ENCODE results near the gene SMAD6. TPM values are rescaled to one million over a fixed set of nuclear protein-coding genes. Genes with fewer than 3 reads are reported as not detected.

Gene SMAD6
- total RNA-seq, 3 donors from 2014 or later: 0.05 to 0.25 (median 0.08) TPM

DNA sequence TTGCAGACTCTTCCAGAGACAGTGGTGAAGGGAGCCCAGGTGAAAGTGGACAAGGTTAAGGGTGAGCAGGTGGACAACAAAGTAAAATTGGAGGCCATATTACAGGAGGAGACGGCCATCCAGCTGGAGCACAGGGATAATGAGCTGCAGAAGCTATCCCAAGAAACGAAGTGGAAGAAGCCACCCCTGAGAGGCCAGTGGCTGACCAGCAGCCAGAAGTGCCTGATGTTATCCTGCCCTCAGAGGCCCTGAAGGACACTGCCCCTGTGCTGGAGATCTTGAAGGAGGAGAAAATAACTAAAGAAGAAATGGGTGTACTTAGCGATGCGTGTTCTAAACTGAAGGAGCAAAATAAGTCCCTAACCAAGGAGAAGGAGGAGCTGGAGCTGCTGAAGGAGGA is 107.6 kb downstream of the SMAD6 start:
- H3K4me3 Mint-ChIP-seq: no peak overlapping the region
- no peaks in the 10 kb centered on the region for H3K36me3 Mint-ChIP-seq (ENCODE audit: insufficient read depth)

DNA sequence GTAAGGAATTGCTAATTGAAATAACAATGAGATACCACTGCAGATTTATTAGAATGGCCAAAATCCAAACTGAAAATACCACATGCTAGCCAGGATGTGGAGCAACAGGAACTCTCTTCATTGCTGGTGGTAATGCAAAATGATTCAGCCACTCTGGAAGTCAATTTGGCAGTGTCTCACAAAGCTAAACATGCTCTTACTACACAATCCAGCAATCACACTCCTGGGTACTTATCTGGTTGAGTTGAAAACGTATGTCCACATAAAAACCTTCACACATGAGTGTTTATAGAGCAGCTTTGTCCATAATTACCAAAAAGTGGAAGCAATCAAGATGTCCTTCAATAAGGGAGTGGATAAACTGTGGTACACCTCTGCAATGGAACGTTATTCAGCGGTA is 113.3 kb downstream of the SMAD6 start:
- Mint-ChIP-seq H3K4me1 (ENCODE audit: low read depth) (no peaks in the 10 kb centered on the region), H3K9me3 (peaks cover 5% of the 10 kb centered on the region), H3K4me3 (no peak overlapping the region), H3K27me3 (ENCODE audit: low read depth) (peaks cover 11% of the 10 kb centered on the region), H3K36me3 (ENCODE audit: insufficient read depth) (no peaks in the 10 kb centered on the region)
- ATAC-seq: no peak
- no peak for DNase-seq

More for the DNA sequence above, 107.6 kb downstream of the SMAD6 start:
- no peaks in the 10 kb centered on the region for H3K4me1 Mint-ChIP-seq (ENCODE audit: low read depth)
- H3K9me3 Mint-ChIP-seq: peaks cover 5% of the 10 kb centered on the region
- ATAC-seq: no peak
- no peak for DNase-seq
- peaks cover 11% of the 10 kb centered on the region for H3K27me3 Mint-ChIP-seq (ENCODE audit: low read depth)

DNA sequence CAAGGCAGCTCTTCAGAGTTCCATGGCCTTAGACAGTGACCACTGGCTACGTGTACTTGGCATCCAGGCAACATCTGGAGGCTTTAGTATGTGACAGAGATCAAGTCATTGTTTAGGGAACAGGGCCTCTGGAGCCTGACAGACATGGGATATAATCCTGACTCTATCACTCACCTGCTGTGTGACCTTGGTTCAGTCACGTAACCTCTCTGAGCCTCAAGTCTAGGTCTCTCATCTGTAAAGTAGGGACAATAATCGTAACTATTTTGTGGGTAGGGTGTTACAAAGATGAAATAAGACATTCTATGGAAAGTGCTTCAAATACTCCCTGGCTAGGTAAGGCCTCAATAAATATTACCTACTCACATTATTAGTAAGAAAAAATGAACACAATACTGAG is 114.2 kb downstream of the SMAD6 start:
- Mint-ChIP-seq H3K36me3 (ENCODE audit: insufficient read depth) (no peaks in the 10 kb centered on the region), H3K4me1 (ENCODE audit: low read depth) (no peaks in the 10 kb centered on the region), H3K4me3 (no peak overlapping the region), H3K9me3 (peaks cover 5% of the 10 kb centered on the region), H3K27me3 (ENCODE audit: low read depth) (peaks cover 11% of the 10 kb centered on the region)
- ATAC-seq (no peak), DNase-seq (no peak)

DNA sequence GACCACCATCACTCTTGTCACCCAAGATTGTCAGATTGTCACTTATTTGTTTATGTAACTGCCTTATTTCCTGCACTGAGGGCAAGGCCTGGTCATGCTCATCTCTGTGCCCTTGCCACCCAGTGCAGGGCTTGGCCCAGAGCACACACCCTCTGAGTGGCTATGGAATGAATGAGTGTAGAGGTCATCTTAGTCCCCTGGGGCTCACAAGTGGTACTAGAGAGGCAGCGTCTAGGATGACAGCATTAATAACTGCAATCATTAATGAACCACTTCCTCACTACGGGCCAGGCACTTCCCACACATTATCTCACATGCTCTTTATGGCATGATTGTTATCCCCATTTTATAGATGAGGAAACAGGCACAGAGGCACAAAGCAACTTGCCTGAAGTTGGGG is 117.0 kb downstream of the SMAD6 start:
- DNase-seq (no peak), ATAC-seq (no peak)
- Mint-ChIP-seq H3K9me3 (no peaks in the 10 kb centered on the region), H3K4me1 (ENCODE audit: low read depth) (no peaks in the 10 kb centered on the region), H3K36me3 (ENCODE audit: insufficient read depth) (no peaks in the 10 kb centered on the region), H3K4me3 (no peak overlapping the region), H3K27me3 (ENCODE audit: low read depth) (peaks cover 2% of the 10 kb centered on the region)

DNA sequence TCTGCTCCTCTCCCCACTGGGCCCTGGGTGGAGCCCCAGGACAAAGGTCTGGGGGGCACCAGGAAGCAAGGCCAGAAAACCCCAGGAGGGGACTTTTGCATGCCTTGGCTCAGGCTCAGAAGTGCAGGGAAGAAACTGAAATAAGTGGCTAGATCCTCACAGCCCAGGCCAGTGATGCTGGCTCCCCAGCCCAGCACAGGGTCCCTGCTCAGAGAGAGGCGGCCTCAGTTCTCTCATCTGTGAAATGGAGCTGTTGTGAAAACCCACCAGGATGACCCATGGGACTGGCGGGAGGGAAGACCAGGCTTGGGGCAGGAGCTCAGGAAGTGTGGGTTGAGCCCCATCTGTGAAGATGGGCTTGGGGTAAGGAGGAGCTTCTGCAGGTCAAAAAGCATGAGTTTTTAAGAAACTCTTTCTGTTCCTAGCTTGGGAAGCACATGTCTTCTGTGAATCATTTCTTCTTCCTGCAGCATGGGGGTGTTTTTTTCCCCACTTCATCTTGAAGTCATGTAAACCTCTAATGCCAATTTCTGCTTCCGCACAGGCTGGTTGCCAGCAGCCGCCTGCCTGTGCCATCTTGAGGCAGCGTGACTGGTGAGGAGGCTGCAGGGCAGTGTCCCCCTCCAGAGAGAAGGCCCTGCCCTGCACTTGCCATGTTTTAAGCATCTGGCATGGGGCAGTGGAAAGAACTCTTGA is 118.6 kb downstream of the SMAD6 start:
- Mint-ChIP-seq H3K27me3 (ENCODE audit: low read depth) (no peaks in the 10 kb centered on the region), H3K36me3 (ENCODE audit: insufficient read depth) (no peaks in the 10 kb centered on the region)

DNA sequence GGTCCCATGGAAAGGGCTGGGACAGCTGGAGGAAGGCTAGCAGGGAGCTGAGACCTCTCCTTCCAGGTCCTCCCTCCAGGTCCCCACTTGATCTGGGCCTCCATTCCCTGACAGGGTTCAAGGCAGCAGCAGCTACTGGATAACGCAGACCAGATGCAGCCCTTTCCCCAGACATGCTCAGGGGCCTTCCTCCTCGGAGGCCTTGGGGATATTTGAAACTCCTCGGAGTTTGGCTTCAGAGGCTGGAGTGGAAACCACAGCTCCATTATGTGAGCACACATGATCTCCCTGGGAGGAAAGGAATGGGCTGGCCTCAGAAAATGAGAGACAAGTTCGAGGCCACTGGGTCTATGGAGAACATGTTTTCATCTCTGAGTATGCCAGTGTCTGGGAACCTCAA is 119.3 kb downstream of the SMAD6 start:
- no peak for ATAC-seq
- no peaks in the 10 kb centered on the region for H3K36me3 Mint-ChIP-seq (ENCODE audit: insufficient read depth)
- no peak overlapping the region for H3K4me3 Mint-ChIP-seq
- H3K27me3 Mint-ChIP-seq (ENCODE audit: low read depth): no peaks in the 10 kb centered on the region
- H3K4me1 Mint-ChIP-seq (ENCODE audit: low read depth): no peaks in the 10 kb centered on the region
- no peak for DNase-seq
- H3K9me3 Mint-ChIP-seq: no peaks in the 10 kb centered on the region

More for the DNA sequence above, 118.6 kb downstream of the SMAD6 start:
- no peaks in the 10 kb centered on the region for H3K9me3 Mint-ChIP-seq
- no peaks in the 10 kb centered on the region for H3K4me1 Mint-ChIP-seq (ENCODE audit: low read depth)
- no peak overlapping the region for H3K4me3 Mint-ChIP-seq
- ATAC-seq (no peak), DNase-seq (no peak)

DNA sequence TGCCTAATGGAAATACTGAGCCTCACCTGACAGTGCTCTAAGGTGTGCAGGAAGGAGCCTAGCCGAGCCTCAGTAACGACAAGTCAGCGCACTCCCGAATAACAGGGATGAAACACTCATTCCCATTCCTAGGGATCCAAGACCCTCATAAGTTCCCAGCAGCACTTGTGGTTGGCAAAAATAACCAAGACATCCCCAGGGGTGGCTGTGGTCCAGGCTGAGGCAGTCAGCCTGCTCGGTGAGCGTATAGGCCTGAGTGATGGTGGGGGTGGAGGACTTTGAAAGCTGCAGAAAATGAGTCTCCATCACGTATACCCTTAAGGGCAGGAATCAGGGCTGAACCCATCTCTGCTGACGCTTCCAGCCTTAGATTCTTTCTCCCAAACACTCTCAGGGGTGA is 120.1 kb downstream of the SMAD6 start:
- Mint-ChIP-seq H3K4me3 (no peak overlapping the region), H3K9me3 (no peaks in the 10 kb centered on the region), H3K27me3 (ENCODE audit: low read depth) (no peaks in the 10 kb centered on the region), H3K4me1 (ENCODE audit: low read depth) (no peaks in the 10 kb centered on the region), H3K36me3 (ENCODE audit: insufficient read depth) (no peaks in the 10 kb centered on the region)
- DNase-seq (no peak), ATAC-seq (no peak)

DNA sequence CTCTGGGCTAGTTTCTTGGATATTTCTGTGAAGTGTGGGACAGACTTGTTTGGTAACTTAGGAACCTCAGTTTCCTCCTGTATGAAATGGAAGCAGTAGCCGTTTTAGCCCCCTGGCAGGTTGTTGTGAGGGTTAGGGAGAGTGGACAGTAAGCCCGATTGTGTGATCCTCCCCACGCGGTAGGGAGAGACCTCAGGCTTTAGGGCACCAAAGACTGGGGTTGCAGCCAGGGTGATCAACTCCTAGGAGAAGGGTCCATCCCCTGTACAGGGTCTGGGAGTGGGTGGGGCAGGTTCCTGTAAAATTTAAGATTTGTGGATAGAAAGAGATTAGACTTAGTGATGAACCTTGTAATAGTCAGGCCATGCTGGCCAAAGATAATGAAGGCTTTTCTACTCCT is 120.5 kb downstream of the SMAD6 start:
- Mint-ChIP-seq H3K4me1 (ENCODE audit: low read depth) (no peaks in the 10 kb centered on the region), H3K27me3 (ENCODE audit: low read depth) (no peaks in the 10 kb centered on the region), H3K4me3 (no peak overlapping the region), H3K9me3 (no peaks in the 10 kb centered on the region), H3K36me3 (ENCODE audit: insufficient read depth) (no peaks in the 10 kb centered on the region)
- DNase-seq (no peak), ATAC-seq (no peak)

DNA sequence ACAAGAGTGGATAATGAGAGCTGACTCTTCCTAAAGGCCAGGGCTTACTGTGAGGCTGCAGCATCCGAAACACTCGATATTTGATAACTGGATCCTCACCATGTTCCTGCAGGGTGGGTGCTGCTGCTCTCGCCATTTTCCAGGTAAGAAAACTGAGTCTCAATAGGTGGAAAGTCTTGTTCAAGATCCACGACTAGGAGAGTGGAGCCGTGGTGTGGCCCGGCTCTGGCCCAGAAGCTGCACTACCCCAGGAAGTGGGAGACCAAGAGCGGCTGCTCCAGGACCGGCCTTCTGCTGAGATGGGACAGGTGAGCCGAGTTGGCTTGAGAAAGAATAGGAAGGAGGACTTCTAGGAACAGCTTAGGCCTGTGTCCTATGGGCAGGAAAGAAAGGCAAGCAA is 121.6 kb downstream of the SMAD6 start:
- no peaks in the 10 kb centered on the region for H3K36me3 Mint-ChIP-seq (ENCODE audit: insufficient read depth)
- H3K4me3 Mint-ChIP-seq: no peak overlapping the region
- no peaks in the 10 kb centered on the region for H3K4me1 Mint-ChIP-seq (ENCODE audit: low read depth)
- no peaks in the 10 kb centered on the region for H3K9me3 Mint-ChIP-seq
- ATAC-seq (no peak), DNase-seq (no peak)
- no peaks in the 10 kb centered on the region for H3K27me3 Mint-ChIP-seq (ENCODE audit: low read depth)

DNA sequence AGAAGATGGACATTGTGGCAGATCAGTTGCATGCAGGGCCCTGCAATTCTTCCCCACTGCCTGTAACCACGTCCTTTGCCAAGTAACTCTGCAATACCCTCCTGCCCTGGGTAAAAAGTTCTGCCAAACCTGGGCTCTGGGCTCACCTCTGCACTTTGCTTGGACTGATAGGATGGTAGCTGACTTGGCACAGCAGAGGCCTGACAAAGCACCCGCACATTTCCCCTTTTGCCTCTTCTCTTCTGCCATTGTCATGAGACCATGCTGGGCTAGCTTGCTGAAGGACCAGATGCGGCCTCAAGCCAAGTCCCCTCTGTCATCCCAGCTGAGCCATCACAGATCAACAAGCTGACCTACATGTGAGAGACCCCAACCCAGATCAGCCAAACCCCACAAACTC is 122.4 kb downstream of the SMAD6 start:
- no peaks in the 10 kb centered on the region for H3K27me3 Mint-ChIP-seq (ENCODE audit: low read depth)
- DNase-seq: no peak
- H3K4me1 Mint-ChIP-seq (ENCODE audit: low read depth): no peaks in the 10 kb centered on the region
- H3K36me3 Mint-ChIP-seq (ENCODE audit: insufficient read depth): no peaks in the 10 kb centered on the region
- ATAC-seq: no peak
- H3K9me3 Mint-ChIP-seq: no peaks in the 10 kb centered on the region
- no peak overlapping the region for H3K4me3 Mint-ChIP-seq

DNA sequence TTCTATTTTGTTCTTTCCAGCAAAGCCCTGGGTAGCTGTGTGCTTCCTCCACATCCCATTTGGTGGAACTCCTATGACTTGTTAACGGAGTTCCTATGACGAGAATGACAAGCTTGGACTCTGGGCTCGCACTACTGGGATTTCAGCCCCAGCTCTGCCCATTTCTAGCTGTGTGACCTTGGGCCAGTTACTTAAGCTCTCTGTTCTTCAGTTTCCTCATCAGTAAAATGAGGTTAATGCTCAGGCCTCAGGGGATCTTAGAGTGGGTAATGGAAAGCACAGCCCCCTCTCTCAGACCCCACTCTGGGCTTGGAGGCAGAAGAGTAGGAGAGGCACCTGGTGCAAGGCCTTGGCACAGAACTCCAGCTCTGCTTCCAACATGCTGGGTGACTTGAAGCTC is 123.1 kb downstream of the SMAD6 start:
- Mint-ChIP-seq H3K4me3 (no peak overlapping the region), H3K4me1 (ENCODE audit: low read depth) (no peaks in the 10 kb centered on the region), H3K27me3 (ENCODE audit: low read depth) (no peaks in the 10 kb centered on the region), H3K9me3 (no peaks in the 10 kb centered on the region), H3K36me3 (ENCODE audit: insufficient read depth) (no peaks in the 10 kb centered on the region)
- no peak for ATAC-seq
- DNase-seq: no peak

DNA sequence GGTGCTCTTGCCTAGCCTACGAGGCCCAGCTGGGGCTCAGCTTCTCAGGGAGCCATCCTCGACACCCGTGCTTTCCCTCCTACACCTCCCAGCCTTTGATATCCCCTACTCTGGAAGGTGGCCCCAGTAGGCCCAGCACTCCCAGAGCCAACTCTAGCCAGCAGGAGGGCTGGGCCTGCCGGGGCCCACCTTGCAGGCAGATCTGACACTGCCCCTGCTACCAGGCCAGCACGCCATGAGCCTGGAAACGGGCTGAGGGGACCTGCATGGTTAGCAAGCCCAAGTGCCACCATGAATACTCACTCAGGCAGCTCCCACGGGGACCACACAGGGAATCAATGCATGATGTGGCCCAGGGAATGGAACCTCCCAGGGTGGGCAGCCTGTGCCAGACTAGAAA is 123.7 kb downstream of the SMAD6 start:
- ATAC-seq (no peak), DNase-seq (no peak)
- Mint-ChIP-seq H3K27me3 (ENCODE audit: low read depth) (no peaks in the 10 kb centered on the region), H3K4me3 (no peak overlapping the region), H3K9me3 (no peaks in the 10 kb centered on the region), H3K4me1 (ENCODE audit: low read depth) (no peaks in the 10 kb centered on the region), H3K36me3 (ENCODE audit: insufficient read depth) (no peaks in the 10 kb centered on the region)

DNA sequence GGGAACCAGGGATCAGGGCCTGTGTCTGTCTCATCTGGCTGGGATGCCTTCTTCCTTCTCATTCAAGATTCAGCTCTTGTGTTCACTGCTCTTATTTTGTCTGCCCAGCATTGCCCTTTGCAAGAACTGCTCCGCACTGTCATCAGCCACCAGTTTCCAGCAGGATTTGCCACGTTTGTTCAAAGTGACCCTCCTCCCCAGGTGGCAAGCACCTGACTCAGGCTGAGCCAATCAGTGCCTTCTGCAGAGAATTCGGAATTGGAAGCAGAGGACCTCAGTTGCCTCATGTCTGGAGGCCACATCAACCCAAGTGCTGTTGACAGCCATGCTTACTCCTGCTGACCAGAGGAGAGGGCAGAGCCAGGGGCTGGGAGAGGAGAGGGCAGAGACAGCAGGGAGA is 124.5 kb downstream of the SMAD6 start:
- no peaks in the 10 kb centered on the region for H3K4me1 Mint-ChIP-seq (ENCODE audit: low read depth)
- no peak for ATAC-seq
- no peaks in the 10 kb centered on the region for H3K27me3 Mint-ChIP-seq (ENCODE audit: low read depth)
- no peaks in the 10 kb centered on the region for H3K9me3 Mint-ChIP-seq
- no peak overlapping the region for H3K4me3 Mint-ChIP-seq
- no peaks in the 10 kb centered on the region for H3K36me3 Mint-ChIP-seq (ENCODE audit: insufficient read depth)
- DNase-seq: no peak

DNA sequence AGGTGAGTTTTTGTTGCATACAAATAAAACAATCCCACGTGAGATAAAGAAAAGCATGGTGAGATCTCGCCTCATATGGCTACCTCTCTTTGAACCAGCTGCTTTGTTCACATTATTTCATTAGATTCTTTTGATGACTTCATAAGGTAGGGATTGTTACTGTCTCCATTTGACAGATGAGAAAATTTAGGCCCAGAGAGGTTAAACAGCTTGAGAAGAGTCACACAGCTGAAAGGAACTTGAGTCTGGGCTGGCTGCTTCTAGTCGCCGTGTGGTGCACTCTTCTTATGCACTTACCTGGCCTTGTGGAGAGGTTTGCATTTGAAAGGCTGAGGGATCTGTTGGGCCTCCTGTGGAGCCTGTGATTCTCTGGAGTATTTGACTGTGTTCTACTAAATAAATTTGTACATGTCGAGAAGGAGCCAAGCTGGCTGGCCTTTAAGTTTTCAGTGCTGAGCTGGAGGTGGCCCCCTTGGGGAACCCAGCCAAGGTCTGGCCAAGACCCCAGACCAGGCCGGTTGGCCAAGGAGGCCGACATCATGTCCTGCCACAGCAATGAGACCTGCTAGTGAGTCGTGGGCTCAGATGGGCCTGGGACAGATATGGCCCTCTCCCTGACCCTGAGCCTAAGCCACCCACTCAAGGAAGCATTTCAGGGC is 125.1 kb downstream of the SMAD6 start:
- Mint-ChIP-seq H3K9me3 (no peaks in the 10 kb centered on the region), H3K4me3 (no peak overlapping the region), H3K4me1 (ENCODE audit: low read depth) (no peaks in the 10 kb centered on the region), H3K36me3 (ENCODE audit: insufficient read depth) (no peaks in the 10 kb centered on the region), H3K27me3 (ENCODE audit: low read depth) (no peaks in the 10 kb centered on the region)
- ATAC-seq (no peak), DNase-seq (no peak)

DNA sequence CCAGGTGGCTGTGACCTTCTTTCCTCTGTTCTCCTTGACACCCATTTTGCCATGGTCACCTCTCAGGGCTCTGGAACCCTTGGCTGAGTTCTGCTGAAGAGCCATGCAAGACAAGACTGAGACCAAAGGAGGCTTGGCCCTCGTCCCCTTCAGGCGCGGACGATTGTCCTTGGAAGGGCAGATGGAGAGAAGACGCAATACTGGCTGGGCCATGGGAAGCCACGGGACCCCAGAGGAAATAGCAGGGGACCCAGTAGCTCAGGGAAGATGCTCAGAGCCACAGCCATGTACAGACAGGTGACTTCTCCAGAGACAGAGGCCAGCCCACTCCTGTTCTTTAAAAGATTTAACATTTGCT is 125.6 kb downstream of the SMAD6 start:
- Mint-ChIP-seq H3K27me3 (ENCODE audit: low read depth) (no peaks in the 10 kb centered on the region), H3K9me3 (no peaks in the 10 kb centered on the region), H3K36me3 (ENCODE audit: insufficient read depth) (no peaks in the 10 kb centered on the region), H3K4me1 (ENCODE audit: low read depth) (no peaks in the 10 kb centered on the region), H3K4me3 (no peak overlapping the region)
- ATAC-seq (no peak), DNase-seq (no peak)

Data from activated T-cell treated with anti-CD3 and anti-CD28 coated beads, Interleukin-2, amount 50 U/mL, for 4 hours (primary cell).